ENCODE measurements around the gene SUPT5H.

SUPT5H gene

DNA sequence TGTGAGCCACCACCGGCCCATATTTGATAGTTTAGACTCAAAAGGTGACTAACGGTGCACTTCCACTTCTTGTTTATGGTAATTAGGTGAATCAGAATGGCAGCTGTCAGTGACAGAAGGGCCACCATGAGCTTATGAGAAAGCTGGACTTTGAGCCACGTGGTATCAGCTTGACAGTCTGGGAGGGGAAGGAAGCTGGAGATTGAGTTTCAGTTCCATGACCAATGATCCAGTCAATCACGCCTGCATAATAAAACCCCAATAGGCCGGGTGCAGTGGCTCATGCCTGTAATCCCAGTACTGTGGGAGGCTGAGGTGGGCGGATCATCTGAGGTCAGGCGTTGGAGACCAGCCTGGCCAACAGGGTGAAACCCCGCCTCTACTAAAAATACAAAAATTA, 79.1 kb downstream of the SUPT5H start:
- DNase-seq (ENCODE audit: low read depth), result no peak

DNA sequence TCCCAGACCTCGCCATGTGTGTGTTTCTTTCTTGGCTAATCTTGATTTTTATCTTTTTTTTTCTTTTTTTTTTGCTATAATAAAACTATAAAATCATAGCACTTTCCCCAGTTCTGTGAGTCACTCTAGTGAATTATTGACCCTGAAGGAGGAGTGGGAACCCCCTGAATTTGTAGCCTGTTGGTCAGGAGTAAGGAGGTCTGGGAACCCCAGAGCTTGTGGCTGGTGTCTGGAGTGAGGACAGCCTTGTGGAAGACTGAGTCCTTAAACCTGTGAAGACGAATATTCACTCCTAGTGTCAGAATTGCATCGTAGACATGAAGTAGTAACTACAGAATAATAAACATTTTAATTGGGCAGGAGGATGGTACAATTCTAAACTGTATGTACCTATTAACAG, 79.8 kb downstream of the SUPT5H start:
- DNase-seq (ENCODE audit: low read depth), result no peak
